OCI-LY7 (cell line): Measurements from ENCODE around the gene ARMC5. TPM values are rescaled to one million over a fixed set of nuclear protein-coding genes. Genes with fewer than 3 reads are reported as not detected.

Experiments
- BruUV-seq: library from RNA; stranded (reverse); fragments of 400-500 nt; replicated peaks from 2 replicates; lab custom pipeline; 2021; lab: Mats Ljungman, UMichigan
- CTCF ChIA-PET: fragments of 300-600 bp; sonication (Branson Sonifier 250); formaldehyde crosslinking; loops from one replicate; lab custom pipeline; 2022; ENCODE audit warnings: antibody characterized with exemption; ENCODE audit not compliant: unreplicated experiment; lab: Charles Lee
- POLR2A ChIA-PET: fragments of 300-600 bp; sonication (Branson Sonifier 250); formaldehyde crosslinking; loops from one replicate; lab custom pipeline; 2022; ENCODE audit warnings: antibody characterized with exemption; lab: Charles Lee
- DNase-seq: peaks from one replicate; pipeline ENCODE4 v3.0.0-alpha.2; 2015; ENCODE audit warnings: low spot score
- H2AFZ ChIP-seq: fragments of 200-600 bp; sonication (generic), shearing (Covaris generic); 2 replicates; pipeline ENCODE4 v1.6.1; 2014; ENCODE audit warnings: mild to moderate bottlenecking, antibody characterized with exemption, low read length, moderate library complexity
- H3K27ac ChIP-seq: fragments of 200-600 bp; sonication (generic); 2 replicates; pipeline ENCODE4 v1.5.1; 2014; ENCODE audit warnings: mixed run types, low read depth, mild to moderate bottlenecking, moderate library complexity, low read length, inconsistent platforms; ENCODE audit not compliant: poor library complexity, severe bottlenecking
- H3K36me3 ChIP-seq: fragments of 200-600 bp; sonication (generic); 2 replicates; pipeline ENCODE4 v1.6.1; 2014; ENCODE audit warnings: mild to moderate bottlenecking, antibody characterized with exemption, low read length, moderate library complexity, mixed read lengths; ENCODE audit not compliant: insufficient read depth
- H3K4me1 ChIP-seq: fragments of 200-600 bp; sonication (generic); 2 replicates; pipeline ENCODE4 v1.5.1; 2014; ENCODE audit warnings: mild to moderate bottlenecking, low read length; ENCODE audit not compliant: insufficient read depth, poor library complexity, severe bottlenecking
- H3K4me2 ChIP-seq: fragments of 200-600 bp; sonication (generic); 2 replicates; pipeline ENCODE4 v1.6.1; 2014; ENCODE audit warnings: mild to moderate bottlenecking, low read length
- H3K4me3 ChIP-seq: fragments of 200-600 bp; sonication (generic); 2 replicates; pipeline ENCODE4 v1.5.1; 2014; ENCODE audit warnings: mild to moderate bottlenecking, low read depth, low read length; ENCODE audit not compliant: poor library complexity, severe bottlenecking
- H3K79me2 ChIP-seq: fragments of 200-600 bp; sonication (generic); 2 replicates; pipeline ENCODE4 v1.6.1; 2016; ENCODE audit warnings: low read depth, mild to moderate bottlenecking, low read length, moderate library complexity, mixed read lengths; ENCODE audit not compliant: insufficient read depth
- H3K9me2 ChIP-seq: fragments of 200-600 bp; sonication (generic); 2 replicates; pipeline ENCODE4 v1.6.1; 2016; ENCODE audit warnings: mild to moderate bottlenecking, low read length, mixed read lengths; ENCODE audit not compliant: insufficient read depth
- H3K9me3 ChIP-seq: fragments of 200-600 bp; sonication (generic); 2 replicates; pipeline ENCODE4 v1.6.1; 2014; ENCODE audit warnings: mild to moderate bottlenecking, mixed run types, low read length, mixed read lengths
- H4K20me1 ChIP-seq: fragments of 200-600 bp; sonication (generic); 2 replicates; pipeline ENCODE4 v1.6.1; 2014; ENCODE audit warnings: mild to moderate bottlenecking, antibody characterized with exemption, low read length, moderate library complexity, mixed read lengths; ENCODE audit not compliant: insufficient read depth
- EZH2phosphoT487 ChIP-seq: fragments of 200-600 bp; sonication (generic); IDR thresholded peaks from 2 replicates; pipeline ENCODE4 v1.6.1; 2018; ENCODE audit warnings: low read depth, borderline replicate concordance, mild to moderate bottlenecking, mixed run types, antibody characterized with exemption, low read length, moderate library complexity, mixed read lengths
- intact Hi-C: fragments of 100-400 bp; cut with micrococcal nuclease; formaldehyde crosslinking; loops from one replicate; pipeline ENCODE4 v1.10.0; 2022; ENCODE audit not compliant: unreplicated experiment
- total RNA-seq, 2 experiments: library from RNA; depleted of rRNA in 1 of 2; stranded (reverse); fragments of >200 nt in 1 of 2; shearing (Covaris generic) in 1 of 2; gene quantifications; 2 replicates each; pipeline ENCODE4 v1.2.3, GENCODE V29; 2014 to 2022
- TF ChIP-seq, protein P1 (sequence below): fragments of 200-600 bp; sonication (generic); conservative IDR thresholded peaks from 2 replicates; pipeline ENCODE4 v1.5.1; 2014; ENCODE audit warnings: mild to moderate bottlenecking, antibody characterized with exemption, low read length, moderate library complexity, mixed read lengths

The ARMC5 gene
- total RNA-seq, 2 experiments from 2014 or later, result 6.4 to 8.8 TPM

DNA sequence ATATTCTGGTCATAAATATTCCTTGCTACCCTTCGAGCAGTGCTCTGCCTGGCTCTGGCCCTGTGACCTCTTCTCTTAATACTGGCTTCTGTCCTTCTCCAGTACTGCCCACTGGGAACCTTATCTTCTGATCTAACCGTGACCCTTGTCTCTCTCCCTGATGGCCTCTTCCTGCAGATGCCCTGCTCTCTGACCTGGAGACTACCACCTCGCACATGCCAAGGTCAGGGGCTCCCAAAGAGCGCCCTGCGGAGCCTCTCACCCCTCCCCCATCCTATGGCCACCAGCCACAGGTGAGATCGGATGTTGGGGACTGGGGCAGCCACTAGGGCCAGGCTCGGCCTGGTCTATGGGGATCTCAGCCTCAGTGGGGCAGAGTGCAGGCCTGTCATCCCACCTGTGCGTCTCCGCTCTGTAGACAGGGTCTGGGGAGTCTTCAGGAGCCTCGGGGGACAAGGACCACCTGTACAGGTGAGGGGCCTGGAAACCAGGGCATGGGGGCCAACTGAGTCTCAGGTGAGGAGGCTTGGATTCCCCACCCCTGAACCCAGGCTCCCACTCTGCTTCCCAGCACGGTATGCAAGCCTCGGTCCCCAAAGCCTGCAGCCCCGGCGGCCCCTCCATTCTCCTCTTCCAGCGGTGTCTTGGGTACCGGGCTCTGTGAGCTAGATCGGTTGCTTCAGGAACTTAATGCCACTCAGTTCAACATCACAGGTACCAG, 14.1 kb downstream of the ARMC5 start:
- no peaks in the 10 kb centered on the region for H3K9me2 ChIP-seq

DNA sequence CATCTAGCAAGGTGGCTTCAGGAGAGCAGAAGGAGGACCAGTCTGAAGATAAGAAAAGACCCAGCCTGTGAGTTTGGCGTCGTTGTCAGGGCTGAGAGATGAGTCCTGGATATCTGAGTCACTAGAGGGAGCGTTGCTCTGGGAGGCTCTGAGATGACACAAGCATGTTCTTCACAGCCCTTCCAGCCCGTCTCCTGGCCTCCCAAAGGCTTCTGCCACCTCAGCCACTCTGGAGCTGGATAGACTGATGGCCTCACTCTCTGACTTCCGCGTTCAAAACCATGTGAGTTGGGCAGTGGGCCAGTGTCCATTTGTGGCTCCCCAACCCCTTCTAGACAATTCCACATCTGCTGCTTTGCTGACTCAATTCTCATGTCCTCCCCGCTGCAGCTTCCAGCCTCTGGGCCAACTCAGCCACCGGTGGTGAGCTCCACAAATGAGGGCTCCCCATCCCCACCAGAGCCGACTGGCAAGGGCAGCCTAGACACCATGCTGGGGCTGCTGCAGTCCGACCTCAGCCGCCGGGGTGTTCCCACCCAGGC, 14.9 kb downstream of the ARMC5 start:
- H3K9me3 ChIP-seq, result no peaks in the 10 kb centered on the region
- H4K20me1 ChIP-seq, result no peaks in the 10 kb centered on the region
- no peak for TF ChIP-seq EZH2phosphoT487
- TF ChIP-seq, protein P1, sequence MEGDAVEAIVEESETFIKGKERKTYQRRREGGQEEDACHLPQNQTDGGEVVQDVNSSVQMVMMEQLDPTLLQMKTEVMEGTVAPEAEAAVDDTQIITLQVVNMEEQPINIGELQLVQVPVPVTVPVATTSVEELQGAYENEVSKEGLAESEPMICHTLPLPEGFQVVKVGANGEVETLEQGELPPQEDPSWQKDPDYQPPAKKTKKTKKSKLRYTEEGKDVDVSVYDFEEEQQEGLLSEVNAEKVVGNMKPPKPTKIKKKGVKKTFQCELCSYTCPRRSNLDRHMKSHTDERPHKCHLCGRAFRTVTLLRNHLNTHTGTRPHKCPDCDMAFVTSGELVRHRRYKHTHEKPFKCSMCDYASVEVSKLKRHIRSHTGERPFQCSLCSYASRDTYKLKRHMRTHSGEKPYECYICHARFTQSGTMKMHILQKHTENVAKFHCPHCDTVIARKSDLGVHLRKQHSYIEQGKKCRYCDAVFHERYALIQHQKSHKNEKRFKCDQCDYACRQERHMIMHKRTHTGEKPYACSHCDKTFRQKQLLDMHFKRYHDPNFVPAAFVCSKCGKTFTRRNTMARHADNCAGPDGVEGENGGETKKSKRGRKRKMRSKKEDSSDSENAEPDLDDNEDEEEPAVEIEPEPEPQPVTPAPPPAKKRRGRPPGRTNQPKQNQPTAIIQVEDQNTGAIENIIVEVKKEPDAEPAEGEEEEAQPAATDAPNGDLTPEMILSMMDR, result no peak
- no TSS peak for BruUV-seq
- H3K9me2 ChIP-seq, result no peaks in the 10 kb centered on the region
- H3K4me3 ChIP-seq, result no peak overlapping the region
- H3K79me2 ChIP-seq, result no peaks in the 10 kb centered on the region
- H3K36me3 ChIP-seq, result no peaks in the 10 kb centered on the region
- no peak overlapping the region for H3K27ac ChIP-seq
- DNase-seq, result no peak
- no peaks in the 10 kb centered on the region for H3K4me1 ChIP-seq
- POLR2A ChIA-PET, result no interaction called here
- H3K4me2 ChIP-seq, result no peak overlapping the region
- intact Hi-C loops, result no loop called here
- CTCF ChIA-PET, result no interaction called here
- H2AFZ ChIP-seq, result no peak overlapping the region

More for the DNA sequence above, 14.1 kb downstream of the ARMC5 start:
- no peak overlapping the region for H3K4me2 ChIP-seq
- H3K27ac ChIP-seq, result no peak overlapping the region
- H3K79me2 ChIP-seq, result no peaks in the 10 kb centered on the region
- no peak overlapping the region for H2AFZ ChIP-seq
- BruUV-seq, result no TSS peak
- H3K4me3 ChIP-seq, result no peak overlapping the region
- H3K4me1 ChIP-seq, result no peaks in the 10 kb centered on the region
- no peaks in the 10 kb centered on the region for H3K9me3 ChIP-seq
- no peak for DNase-seq
- no peaks in the 10 kb centered on the region for H4K20me1 ChIP-seq
- ChIA-PET POLR2A (no interaction called here), CTCF (no interaction called here)
- TF ChIP-seq, protein P1, result no peak
- no peak for TF ChIP-seq EZH2phosphoT487
- intact Hi-C loops, result no loop called here
- no peaks in the 10 kb centered on the region for H3K36me3 ChIP-seq
